GM20431 (cell line): ENCODE results near the gene CDH26.

Experiments used
- in situ Hi-C: fragments of 300-500 bp; cut with MseI, MboI; formaldehyde crosslinking; loops from one replicate; pipeline ENCODE4 v1.15.0; 2020; ENCODE audit warnings: low sequenced_read_pairs; ENCODE audit not compliant: unreplicated experiment

Gene CDH26

DNA sequence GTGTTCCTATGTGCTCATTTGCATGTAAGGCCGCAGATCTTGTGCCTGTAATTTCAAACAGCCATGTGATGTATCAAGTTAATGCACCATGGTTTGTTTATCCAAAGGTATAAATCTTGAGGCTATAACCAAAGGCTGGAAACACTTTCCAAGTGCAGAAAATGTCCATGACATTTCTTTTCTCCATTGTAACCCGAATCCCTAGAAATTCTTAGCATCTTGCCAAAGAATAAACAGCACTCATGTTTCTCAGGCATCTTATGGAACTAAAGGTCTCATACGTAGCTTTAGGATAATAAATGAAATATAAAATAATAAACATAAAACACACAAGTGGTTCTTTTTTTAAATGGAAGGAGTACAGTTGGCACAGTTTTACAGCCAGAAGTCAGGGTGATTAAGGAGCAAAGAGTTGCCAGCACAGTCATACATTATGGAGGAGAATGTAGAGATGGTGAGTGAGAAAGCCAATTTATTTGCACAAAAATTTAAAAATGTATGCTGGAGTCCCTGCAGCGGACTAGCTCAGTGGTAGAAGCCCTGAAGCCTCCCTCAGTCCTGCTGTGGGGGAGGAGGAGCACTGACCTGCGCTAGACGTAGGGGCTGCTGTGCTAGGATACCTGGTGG, 18.0 kb downstream of the CDH26 start:
- in situ Hi-C loops, result no loop called here

DNA sequence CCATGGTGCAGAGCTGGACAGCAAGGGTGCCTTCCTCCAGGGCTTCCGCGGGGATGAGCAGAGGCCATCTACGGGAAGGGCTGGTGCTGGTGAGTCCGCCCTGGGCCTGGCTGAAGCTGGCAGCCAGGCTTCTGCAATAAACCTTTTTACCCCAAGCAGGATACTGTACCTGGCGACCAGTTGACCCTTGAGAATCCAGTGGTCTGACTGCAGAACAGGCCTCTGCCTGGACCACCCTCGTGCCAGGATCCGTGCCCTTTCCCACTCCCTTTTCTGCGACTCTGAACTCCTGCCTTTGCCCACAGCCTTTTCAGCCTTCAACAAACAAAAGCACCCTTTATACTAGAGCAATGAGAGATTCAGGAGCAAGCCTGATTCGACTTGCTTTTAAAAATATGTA, 18.9 kb downstream of the CDH26 start:
- in situ Hi-C loops, result no loop called here

DNA sequence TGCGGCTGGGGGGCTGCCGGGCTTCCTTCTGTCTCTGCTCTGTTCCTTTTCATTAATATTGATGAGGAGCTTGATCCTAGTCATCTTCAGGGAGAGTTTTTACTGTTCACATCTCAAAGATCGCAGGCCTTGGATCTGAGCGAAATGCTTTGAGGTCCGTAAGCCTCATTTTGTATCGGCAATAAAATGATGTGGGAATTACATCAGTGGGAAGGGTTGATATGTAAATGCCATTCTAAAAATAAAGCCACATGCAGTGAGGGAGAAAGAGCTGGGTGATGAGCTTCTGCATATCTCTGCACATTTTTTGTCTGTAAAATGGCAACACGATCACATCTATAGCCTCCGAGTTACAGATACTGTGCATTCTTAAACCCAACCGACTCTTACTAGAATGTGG, 24.9 kb downstream of the CDH26 start:
- in situ Hi-C loops, result no loop called here

DNA sequence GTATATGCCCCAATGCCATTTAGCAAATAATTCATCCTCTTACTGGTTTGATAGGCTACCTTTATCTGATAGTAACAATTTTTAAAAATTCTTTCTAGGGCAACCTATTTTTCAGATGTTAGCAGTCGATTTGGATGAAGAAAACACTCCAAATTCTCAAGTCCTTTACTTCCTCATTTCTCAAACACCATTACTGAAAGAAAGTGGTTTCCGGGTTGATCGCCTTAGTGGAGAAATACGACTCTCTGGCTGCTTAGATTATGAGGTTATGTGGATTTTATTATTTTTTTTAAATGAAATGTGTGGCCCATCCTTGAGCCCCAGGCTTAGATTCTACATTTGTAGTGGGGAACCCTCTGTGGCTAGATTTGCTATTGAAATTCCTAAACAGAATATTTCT, 26.3 kb downstream of the CDH26 start:
- in situ Hi-C loops, result no loop called here

DNA sequence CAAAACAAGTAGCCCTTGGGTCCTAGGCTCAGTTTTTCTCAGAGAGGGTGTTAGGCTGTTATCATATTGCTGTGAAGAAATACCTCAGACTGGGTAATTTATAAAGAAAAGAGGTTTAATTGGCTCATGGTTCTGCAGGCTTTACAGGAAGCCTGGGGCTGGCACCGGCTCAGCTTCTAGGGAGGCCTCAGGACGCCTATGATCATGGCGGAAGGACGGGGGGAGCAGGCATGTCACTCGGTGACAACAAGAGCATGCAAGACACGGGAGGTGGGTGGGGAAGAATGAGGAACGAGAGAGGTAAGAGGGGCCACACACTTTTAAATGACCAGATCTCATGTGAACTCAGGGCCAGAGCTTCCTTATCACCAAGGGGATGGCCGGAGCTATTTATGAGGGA, 26.9 kb downstream of the CDH26 start:
- in situ Hi-C loops, result no loop called here

DNA sequence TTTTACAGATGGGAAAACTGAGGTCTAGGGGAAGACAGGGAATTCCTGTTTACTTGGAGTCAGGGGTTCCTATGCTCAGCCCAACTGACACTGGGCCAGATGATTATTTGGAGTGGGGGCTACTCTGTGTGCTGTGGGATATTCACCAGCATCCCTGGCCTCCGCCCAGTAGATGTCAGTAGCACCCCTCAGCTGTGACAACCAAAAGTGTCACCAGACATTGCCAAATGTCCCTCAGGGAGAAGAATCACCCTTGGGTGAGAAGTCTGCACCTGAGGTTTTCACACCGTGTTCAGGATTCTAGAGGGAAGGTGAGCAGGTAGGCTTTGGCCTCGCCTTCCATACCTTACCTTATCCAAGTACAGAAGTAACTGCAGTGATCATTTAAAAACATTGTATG, 27.6 kb downstream of the CDH26 start:
- in situ Hi-C loops, result no loop called here

DNA sequence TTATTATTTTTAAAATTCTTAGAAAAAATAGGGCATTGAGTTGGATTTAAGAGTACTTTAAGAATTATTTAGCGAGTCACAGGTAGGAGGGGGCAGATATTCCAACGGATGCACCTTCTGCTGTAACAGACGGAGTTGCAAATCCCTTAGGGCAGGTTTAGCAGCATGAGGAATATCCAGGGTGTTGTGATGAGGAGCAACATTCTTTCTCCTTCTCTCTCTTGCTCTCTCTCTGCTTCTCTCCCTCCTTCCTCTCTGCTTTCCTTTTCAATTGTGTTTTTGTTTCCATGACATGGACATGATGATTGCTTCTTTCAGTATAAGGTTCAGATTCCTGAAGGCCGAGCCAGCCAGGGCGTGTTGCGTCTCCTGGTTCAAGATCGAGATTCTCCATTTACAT, 28.9 kb downstream of the CDH26 start:
- in situ Hi-C loops, result no loop called here

DNA sequence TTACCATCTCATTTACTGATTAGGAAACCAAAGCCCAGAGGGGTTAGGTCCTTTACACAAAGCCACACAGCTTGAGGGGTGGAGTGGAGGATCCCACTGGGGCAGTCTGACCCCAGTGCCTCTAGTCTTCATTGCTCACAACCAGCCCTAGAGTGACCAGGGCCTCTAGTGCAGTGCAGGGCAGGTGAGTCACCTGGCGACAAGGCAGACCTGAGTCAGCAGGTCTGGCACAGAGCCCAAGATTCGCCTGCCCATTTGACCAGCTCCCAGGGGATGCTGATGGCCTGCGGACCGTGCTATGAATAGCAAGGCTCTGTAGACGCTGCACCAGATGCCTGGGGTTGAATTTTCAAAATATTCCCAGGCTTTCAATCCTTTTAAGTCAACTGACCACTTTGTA, 29.9 kb downstream of the CDH26 start:
- in situ Hi-C loops, result no loop called here

DNA sequence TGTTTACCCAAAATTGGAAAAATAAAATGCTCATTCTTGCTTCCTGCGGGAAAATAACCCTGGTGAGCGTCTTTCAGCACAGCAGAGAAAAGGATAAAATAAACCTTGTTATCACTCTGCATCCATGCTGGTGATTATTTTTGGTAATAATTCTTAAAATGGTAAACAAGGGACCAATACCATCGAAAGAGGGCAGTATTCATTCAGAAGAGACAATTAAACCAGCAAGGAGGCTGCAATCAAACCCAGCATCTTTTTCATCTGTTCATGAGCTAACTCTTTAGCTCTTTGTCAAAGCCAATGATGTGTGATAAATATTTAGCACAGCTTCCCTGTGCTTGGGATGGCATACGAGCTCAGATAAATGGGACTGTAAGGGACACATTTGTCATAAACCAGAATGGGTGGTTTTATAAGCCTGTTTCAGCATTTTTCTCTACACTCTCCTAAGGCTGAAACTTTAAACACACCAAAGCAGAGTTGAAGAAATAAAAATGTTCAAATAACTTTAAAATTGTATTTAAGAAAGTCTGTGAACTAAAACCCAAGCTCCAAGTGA, 34.4 kb downstream of the CDH26 start:
- in situ Hi-C loops, result no loop called here

DNA sequence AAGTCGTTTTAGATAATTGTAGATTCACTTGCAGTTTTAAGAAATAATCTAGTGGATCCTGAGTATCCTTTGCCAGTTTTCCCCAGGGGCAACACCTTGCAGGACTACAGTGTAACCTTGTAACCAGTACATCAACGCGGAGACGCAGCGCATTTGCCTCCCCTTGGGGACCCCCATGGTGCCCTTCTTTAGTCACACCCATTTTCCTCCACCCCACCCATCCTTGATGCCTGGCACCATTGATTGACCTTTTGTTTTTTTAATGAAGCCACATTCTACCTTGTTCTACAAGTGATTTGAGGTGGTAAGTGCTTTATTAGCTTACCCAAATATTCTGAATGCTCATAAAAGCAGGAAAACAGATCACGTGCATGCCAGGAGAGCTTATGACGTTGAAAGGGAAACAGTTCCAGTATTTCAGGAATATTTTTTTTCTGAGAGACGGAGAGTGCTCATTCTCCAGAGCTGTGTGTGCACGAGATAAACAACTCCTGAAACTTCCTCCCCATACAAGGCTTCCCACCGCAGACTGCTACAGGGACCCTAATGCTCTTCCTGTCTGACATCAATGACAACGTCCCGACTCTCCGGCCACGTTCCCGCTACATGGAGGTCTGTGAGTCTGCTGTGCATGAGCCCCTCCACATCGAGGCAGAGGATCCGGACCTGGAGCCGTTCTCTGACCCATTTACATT, 35.7 kb downstream of the CDH26 start:
- in situ Hi-C loops, result no loop called here

DNA sequence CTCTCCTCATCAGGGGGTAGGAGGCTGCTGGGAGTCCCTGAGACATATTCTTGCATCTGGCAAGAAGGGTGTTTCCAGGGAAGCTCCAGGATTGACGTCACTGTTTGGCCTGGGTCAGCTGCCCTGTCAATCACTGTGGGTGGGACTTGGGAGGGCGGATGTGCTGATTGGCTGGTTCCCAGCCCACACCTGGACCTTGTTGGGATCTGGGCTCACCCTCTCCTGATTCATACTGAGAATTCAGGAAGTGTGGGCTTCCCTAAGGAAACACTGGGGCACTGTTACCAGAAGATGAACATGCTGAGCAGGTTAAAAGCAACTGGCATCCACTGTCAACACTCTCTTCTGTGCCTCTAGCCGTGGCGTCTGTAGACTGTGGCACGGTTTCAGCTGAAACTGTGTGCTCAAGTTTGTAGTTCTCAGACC, 36.5 kb downstream of the CDH26 start:
- in situ Hi-C loops, result no loop called here

DNA sequence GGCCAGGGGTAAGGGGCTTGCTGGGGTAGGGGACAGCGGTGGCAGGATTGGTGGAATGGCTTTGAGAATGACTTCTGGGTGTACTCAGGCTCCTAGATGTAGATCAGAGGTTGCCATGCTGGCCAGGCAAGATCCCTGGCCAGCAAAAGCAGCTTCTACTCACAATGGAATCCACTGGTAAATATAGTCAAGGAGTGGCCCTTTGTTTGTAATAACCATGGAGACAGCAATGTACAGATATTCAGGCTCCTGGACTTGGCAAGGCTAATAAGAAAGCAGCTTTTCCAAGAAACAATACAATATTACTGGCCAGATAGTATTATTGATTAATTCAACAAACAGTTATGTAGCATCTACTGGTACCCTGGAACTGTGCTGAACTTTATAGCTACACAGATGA, 37.9 kb downstream of the CDH26 start:
- in situ Hi-C loops, result no loop called here

DNA sequence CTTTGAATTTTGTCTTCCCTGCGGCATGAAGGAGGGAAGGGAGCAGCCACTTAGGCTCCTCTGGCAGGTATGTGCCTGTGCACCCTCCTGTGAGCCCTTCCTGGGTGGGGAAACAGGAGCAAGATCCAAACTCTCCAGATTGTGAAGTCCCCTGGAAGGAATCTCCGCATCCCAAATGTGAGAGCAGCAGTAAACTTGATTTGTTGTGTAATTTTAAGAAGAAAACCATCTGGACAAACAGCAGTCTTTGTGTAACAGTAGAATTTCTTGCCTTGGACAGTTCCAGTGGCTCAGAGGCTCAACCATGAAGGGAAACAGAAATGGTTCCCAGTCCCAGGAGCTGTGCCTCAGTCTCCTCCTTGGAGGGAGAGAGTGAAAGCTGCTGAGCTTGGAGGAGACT, 39.7 kb downstream of the CDH26 start:
- in situ Hi-C loops, result no loop called here

DNA sequence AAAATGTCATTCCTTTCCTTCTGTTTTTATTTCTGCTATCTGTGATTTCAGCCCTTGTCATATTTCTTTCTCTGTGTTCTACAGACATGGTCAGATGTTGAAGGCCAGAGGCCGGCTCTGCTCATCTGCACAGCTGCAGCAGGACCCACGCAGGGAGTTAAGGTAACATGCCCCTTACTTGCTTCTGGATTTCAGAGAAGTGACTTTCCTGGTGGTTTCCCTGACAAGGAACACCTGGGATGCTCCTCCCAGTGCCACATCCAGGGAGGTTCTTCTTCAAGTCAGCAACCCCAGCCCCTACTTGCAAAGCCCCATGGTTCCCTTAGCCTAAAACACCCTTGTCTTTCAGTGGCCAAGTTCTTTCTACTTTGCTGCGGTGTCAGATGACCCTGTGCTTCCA, 41.3 kb downstream of the CDH26 start:
- in situ Hi-C loops, result no loop called here

DNA sequence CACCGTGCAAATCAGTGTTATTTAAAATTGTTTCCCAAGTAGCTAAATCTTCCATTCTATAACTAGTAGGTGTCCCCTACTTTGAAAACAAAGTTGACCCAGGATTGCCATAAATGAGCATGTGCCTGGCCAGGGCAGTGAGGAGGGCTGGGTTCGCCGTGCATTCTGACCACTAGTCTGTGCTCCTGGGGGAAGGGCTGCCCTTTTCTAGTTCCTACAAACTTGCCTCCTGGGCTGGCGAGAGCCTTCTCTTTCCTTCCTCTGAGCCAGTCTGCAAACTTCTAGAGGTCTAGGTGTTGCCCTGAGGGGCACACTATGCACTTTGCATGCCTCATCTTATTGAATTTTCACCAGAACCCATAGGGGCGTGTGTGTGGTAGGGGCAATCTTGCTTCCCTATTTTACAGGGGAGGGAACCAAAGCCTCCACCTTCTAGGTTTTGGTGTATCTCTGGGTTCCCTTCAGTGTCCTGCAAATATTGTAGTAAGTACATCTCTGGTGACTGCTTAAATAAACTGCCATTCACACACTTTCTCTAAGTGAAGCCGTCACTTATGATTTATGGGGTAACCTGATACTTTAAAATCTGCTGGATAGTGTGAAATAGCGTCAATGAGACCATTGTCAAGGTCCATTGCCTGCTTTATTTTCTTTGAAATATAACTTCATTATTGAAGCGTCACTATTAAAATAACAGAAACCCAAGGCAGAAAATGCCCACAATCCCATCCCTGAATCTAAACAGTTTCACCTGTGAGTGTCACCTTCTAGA, 42.2 kb downstream of the CDH26 start:
- in situ Hi-C loops, result no loop called here

DNA sequence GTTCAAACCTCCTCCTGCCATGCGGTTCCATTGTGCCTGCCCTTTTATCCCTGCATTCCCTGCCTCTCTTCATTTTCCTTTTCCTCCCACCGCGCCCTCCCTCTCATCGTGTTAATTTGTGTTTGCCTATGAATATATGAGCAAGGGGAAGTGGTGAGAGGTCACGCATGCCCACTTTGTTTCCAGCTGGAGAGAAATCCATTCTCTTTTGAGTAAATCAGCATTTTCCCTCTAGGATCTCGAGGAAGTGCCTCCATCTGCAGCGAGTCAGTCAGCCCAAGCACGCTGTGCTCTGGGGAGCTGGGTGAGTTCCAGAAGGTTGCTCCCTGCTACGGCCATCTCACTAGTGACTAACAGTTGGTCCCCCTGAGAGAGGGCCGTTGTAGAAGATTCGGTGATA, 42.9 kb downstream of the CDH26 start:
- in situ Hi-C loops, result no loop called here

DNA sequence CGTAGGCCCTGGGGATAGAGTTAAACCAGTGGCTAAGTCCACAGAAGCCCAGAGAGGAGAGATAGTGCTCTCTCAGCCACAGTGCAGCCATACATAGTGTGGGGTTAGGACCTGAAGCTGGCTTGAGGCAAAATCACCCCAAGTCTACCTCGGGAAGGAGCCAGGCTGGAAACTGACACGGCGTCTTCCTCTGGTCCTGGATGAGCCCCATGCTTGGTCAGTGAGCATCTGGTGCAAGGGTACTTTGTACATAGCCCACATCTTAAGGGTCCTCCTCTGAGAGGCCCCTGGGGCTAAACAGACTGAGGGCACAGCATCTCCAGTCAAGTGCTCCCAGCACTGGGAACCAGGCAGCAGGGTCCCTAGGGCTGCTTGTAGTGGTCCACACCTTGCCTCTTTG, 45.6 kb downstream of the CDH26 start:
- in situ Hi-C loops, result no loop called here

DNA sequence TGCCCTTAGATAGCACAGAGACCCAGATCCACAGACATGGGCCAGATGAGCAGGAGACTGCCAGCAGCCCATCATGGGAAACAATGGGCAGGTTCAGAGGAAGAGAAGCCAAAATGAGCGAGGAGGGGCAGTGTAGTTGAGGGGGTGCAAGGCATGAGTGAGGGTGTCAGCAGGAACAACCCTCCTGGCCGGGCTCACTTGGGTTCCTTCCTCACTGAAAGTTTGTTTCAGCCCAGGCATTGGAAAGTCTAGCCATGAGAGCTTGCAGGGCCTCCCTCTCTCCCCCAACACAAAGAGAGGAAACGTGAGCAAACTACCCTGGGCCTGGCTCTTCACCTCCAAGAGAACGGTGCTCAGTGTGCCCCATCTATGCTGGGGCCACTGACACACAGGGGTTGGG, 48.0 kb downstream of the CDH26 start:
- in situ Hi-C loops, result no loop called here

DNA sequence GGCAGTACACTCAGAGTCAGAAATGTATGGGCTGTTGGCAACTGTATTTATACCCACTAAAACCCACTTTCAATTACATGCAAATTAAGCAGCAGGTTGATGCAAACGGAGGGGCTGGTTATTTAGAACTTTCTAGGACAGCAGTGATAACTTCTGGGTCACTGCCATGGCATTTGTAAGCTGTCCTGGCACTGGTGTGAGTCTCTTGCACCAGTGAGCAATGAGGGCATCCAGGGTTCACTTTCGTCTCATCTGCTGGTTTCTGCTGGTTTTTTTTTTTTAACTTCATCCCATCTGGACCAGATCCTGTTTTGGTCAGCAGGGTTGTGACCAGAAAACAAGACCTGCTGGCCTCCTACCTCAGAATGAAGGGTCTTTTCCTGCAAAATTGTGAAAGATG, 49.2 kb downstream of the CDH26 start:
- in situ Hi-C loops, result no loop called here

DNA sequence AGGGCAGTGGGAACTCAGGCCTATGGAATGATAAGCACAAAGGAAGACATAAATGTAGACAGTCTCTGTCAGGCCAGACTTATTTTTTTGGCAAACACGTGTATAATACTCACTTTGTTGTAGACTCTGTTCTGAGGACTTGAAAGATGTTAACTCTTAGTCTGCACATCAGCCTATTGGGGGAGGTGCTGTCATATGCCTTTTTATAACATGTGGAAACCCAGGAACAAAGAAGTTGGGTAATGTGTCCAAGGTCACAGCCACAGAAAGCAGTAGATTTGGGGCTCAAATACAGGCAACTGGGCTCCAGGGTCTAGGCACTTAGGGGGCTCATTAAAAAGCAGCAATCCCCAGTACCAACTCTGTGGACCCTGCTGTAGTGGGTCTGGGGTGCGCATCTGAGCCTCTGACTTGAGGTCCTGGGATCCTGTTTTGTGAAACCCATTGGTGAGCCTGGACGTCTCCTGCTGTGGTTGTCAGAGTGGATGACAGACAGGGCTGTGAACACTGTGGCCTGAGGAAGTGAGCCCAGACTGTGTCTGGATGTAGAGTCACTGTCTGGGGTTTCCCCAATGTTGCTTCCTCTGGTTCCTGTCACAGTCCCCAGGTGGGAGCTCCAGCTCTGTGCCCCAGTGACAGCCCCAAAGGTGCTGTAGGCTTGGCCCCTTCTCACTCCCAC, 50.0 kb downstream of the CDH26 start:
- in situ Hi-C loops, result no loop called here

DNA sequence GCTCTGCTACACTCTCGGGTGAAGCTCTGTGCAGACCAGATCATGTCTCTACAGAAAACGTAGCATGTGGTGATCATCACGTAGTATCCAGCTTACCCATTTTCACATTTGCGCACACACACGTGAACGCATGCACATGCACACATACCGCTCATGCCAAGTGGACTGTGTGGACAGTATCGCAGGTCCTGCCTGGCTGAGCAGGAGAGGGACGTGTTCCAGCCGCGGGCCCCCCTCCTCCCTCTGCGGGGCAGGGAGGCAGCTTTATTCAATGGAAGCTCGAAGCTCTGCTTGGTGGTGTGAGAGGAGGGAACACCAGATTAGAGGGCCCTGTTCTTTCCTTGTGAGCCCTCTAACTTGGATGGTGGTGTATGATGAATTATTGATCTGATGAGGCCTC, 51.1 kb downstream of the CDH26 start:
- in situ Hi-C loops, result no loop called here
